Karpas-422 (cell line): Measurements from ENCODE around the gene TRIM62. TPM values are rescaled to one million over a fixed set of nuclear protein-coding genes. Genes with fewer than 3 reads are reported as not detected.
A peak's percentile ranks its signal among the peaks of the same experiment; 100 is the strongest.

Experiments
- DNase-seq: peaks from one replicate; pipeline ENCODE4 v3.0.0-alpha.2; 2015
- H2AFZ ChIP-seq: fragments of 200-600 bp; sonication (generic); 2 replicates; pipeline ENCODE4 v1.6.1; 2014; ENCODE audit warnings: antibody characterized with exemption, low read length, mixed read lengths
- H3K27ac ChIP-seq: fragments of 200-600 bp; sonication (generic); 2 replicates; pipeline ENCODE4 v1.5.1; 2014; ENCODE audit warnings: mild to moderate bottlenecking, low read length, moderate library complexity
- H3K27me3 ChIP-seq: fragments of 200-600 bp; sonication (generic); 2 replicates; pipeline ENCODE4 v1.6.1; 2014; ENCODE audit warnings: low read length, mixed read lengths
- H3K36me3 ChIP-seq: fragments of 200-600 bp; sonication (generic); 2 replicates; pipeline ENCODE4 v1.6.1; 2014; ENCODE audit warnings: low read length, mixed read lengths; ENCODE audit not compliant: insufficient read depth
- H3K4me1 ChIP-seq: fragments of 200-600 bp; sonication (generic); 2 replicates; pipeline ENCODE4 v1.6.1; 2014; ENCODE audit warnings: mild to moderate bottlenecking, low read length, mixed read lengths
- H3K4me2 ChIP-seq: fragments of 200-600 bp; sonication (generic); 2 replicates; pipeline ENCODE4 v1.6.1; 2014; ENCODE audit warnings: low read length, low read depth, mild to moderate bottlenecking; ENCODE audit not compliant: poor library complexity, severe bottlenecking
- H3K4me3 ChIP-seq: fragments of 200-600 bp; sonication (generic); 2 replicates; pipeline ENCODE4 v1.5.1; 2014; ENCODE audit warnings: mild to moderate bottlenecking, antibody characterized with exemption, low read length, mixed read lengths
- H3K79me2 ChIP-seq: fragments of 200-600 bp; sonication (generic); 2 replicates; pipeline ENCODE4 v1.6.1; 2014; ENCODE audit warnings: mild to moderate bottlenecking, low read length, mixed read lengths
- H3K9ac ChIP-seq: fragments of 200-600 bp; sonication (generic); 2 replicates; pipeline ENCODE4 v1.6.0; 2014; ENCODE audit warnings: low read length
- H3K9me2 ChIP-seq: fragments of 200-600 bp; sonication (generic), shearing (Covaris generic); replicated peaks from 2 replicates; pipeline ENCODE4 v1.6.0; 2014; ENCODE audit warnings: mild to moderate bottlenecking, low read length, moderate library complexity; ENCODE audit not compliant: insufficient read depth
- H3K9me3 ChIP-seq: fragments of 300-700, 200-600 bp; sonication (generic); 2 replicates; pipeline ENCODE4 v1.6.1; 2014; ENCODE audit warnings: low read length, mixed read lengths
- H4K20me1 ChIP-seq: fragments of 200-600 bp; sonication (generic); 2 replicates; pipeline ENCODE4 v1.6.1; 2014; ENCODE audit warnings: mild to moderate bottlenecking, antibody characterized with exemption, low read length, low read depth; ENCODE audit not compliant: insufficient read depth
- total RNA-seq: library from RNA; depleted of rRNA; stranded (reverse); fragments of >200 nt; shearing (Covaris generic); gene quantifications from 2 replicates; pipeline ENCODE4 v1.2.3, GENCODE V29; 2014; ENCODE audit warnings: low replicate concordance

TRIM62 gene
- total RNA-seq, 1 experiment from 2014 or later: 9.1 TPM

GRCh38 chr1:33169290-33170055 is 12.4 kb downstream of the TRIM62 start:
- Histone ChIP-seq H3K27ac (no peak overlapping the region), H3K4me2 (peak overlapping the region; percentile 40), H3K4me1 (peaks cover 29% of the 10 kb centered on the region), H2AFZ (no peak overlapping the region), H3K36me3 (no peaks in the 10 kb centered on the region), H3K4me3 (no peak overlapping the region), H3K9ac (0 out of 2 replicates have a peak overlapping the region, but pooled peaks have one; percentile 13), H3K9me2 (no peaks in the 10 kb centered on the region), H3K27me3 (no peaks in the 10 kb centered on the region), H4K20me1 (no peaks in the 10 kb centered on the region), H3K9me3 (no peaks in the 10 kb centered on the region), H3K79me2 (peaks cover 31% of the 10 kb centered on the region)
- DNase-seq: peak; percentile 78

- H3K27ac ChIP-seq: no peak overlapping the region
- no peaks in the 10 kb centered on the region for H3K9me2 ChIP-seq
- H2AFZ ChIP-seq: no peak overlapping the region
Measured at GRCh38 chr1:33168556-33169289, 13.1 kb downstream of the TRIM62 start.

DNA sequence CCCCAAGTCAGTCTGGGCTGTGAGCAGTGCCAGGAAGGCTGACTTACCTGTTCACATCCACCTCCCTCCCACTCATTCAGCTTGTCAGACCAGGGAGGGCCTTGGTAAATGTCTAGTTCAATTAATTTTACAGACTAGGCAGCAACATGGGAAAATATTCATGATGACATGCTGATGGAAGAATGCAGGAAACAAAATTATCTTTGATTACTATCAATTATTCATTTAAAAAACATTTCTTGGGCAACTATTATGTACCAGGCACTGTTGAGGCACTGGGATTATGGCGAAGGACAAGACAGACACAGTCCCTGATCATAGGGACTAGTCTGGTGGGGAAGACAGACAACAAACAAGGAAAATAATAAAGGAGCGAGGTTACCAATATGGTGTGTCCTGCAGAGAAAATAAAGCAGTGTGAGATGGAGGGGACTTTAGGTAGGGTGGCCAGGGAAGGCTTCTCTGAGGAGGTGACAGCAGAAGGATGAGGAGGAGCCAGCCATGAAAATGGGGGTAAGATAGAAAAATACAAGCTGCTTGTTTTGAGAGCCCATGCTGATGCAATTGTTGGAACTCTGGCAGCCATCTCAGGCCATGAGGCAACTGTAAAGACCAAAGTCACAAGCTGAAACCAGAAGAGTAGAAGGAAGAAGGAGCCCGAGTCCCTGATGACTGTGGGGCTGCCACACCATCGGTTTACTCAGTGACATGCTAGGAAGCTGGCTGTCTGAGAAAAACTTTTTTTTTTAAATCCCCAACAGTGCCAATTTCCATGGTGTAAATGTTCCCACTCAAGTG is 14.0 kb downstream of the TRIM62 start:
- H3K9me2 ChIP-seq: no peaks in the 10 kb centered on the region
- no peak overlapping the region for H3K4me2 ChIP-seq
- no peaks in the 10 kb centered on the region for H3K36me3 ChIP-seq
- H3K9me3 ChIP-seq: no peaks in the 10 kb centered on the region
- H3K27ac ChIP-seq: no peak overlapping the region
- peaks cover 31% of the 10 kb centered on the region for H3K79me2 ChIP-seq
- H4K20me1 ChIP-seq: no peaks in the 10 kb centered on the region
- H3K27me3 ChIP-seq: no peaks in the 10 kb centered on the region
- H3K4me3 ChIP-seq: no peak overlapping the region
- peaks cover 29% of the 10 kb centered on the region for H3K4me1 ChIP-seq
- no peak overlapping the region for H3K9ac ChIP-seq
- H2AFZ ChIP-seq: no peak overlapping the region
- no peak for DNase-seq

More at GRCh38 chr1:33168556-33169289, 13.1 kb downstream of the TRIM62 start:
- DNase-seq: no peak
- H3K4me2 ChIP-seq: no peak overlapping the region
- no peak overlapping the region for H3K9ac ChIP-seq
- no peaks in the 10 kb centered on the region for H3K9me3 ChIP-seq
- no peaks in the 10 kb centered on the region for H4K20me1 ChIP-seq
- no peak overlapping the region for H3K4me3 ChIP-seq
- H3K79me2 ChIP-seq: peaks cover 31% of the 10 kb centered on the region
- H3K36me3 ChIP-seq: no peaks in the 10 kb centered on the region
- peaks cover 29% of the 10 kb centered on the region for H3K4me1 ChIP-seq
- no peaks in the 10 kb centered on the region for H3K27me3 ChIP-seq

- no peaks in the 10 kb centered on the region for H3K9me3 ChIP-seq
- H3K27ac ChIP-seq: no peak overlapping the region
- no peaks in the 10 kb centered on the region for H3K36me3 ChIP-seq
- H3K4me2 ChIP-seq: no peak overlapping the region
- no peak overlapping the region for H3K4me3 ChIP-seq
- DNase-seq: no peak
- H2AFZ ChIP-seq: no peak overlapping the region
- H3K4me1 ChIP-seq: peaks cover 17% of the 10 kb centered on the region
- H3K79me2 ChIP-seq: peaks cover 18% of the 10 kb centered on the region
- no peaks in the 10 kb centered on the region for H3K9me2 ChIP-seq
- no peak overlapping the region for H3K9ac ChIP-seq
- no peaks in the 10 kb centered on the region for H4K20me1 ChIP-seq
- H3K27me3 ChIP-seq: no peaks in the 10 kb centered on the region
Measured at GRCh38 chr1:33165809-33166208, 16.0 kb downstream of the TRIM62 start.

GRCh38 chr1:33165209-33165608 is 16.6 kb downstream of the TRIM62 start:
- Histone ChIP-seq H3K4me1 (peaks cover 11% of the 10 kb centered on the region), H3K9me2 (no peaks in the 10 kb centered on the region), H3K27me3 (no peaks in the 10 kb centered on the region), H3K4me3 (no peak overlapping the region), H3K4me2 (no peak overlapping the region), H3K79me2 (peaks cover 12% of the 10 kb centered on the region; the same call in 1 of the 2 replicates), H3K9me3 (no peaks in the 10 kb centered on the region), H3K9ac (no peak overlapping the region), H2AFZ (no peak overlapping the region), H3K27ac (no peak overlapping the region), H4K20me1 (no peaks in the 10 kb centered on the region), H3K36me3 (no peaks in the 10 kb centered on the region)
- no peak for DNase-seq

DNA sequence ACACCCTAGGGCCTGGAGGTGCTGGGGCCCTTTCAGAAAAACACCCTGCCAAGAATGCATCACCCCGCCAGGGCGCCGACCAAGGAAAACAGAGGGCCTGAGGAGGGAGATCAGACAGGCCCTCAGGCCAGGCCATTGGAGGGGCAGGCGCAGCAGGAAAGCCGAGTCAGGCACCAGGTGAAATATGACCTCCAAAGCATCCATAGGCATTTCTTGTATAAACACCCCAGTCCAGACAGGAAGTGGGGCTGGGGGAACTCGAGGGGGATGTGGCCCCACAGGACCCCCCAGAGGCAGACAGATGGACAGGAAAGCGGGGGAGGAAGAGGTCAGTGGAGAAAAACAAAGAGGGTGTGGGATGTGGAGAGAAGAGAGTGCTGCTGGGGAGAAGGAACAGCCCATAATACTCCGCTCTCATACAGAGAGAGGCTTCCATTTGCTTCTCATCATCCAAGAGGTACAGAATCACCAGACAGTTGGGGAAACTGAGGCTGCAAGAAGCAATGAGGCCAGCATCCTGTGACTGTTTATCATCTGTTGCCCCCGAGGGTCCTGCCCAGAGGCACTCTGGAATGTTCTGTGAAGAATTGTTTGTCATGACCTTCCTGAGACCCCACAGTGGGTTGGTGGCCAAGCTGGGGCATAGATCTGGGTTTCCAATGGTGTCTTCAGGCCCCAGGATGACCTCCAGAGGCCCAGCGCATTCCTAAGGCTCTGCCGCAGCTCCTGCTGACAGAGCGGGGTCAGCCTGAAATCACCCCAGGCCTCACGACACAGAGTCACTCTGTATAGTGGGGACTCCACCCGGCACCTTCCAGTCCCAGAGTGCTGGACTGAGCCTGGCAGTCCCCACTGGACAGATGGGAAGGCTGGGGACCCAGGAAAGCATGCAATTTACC is 18.0 kb downstream of the TRIM62 start:
- no peaks in the 10 kb centered on the region for H3K27me3 ChIP-seq

DNA sequence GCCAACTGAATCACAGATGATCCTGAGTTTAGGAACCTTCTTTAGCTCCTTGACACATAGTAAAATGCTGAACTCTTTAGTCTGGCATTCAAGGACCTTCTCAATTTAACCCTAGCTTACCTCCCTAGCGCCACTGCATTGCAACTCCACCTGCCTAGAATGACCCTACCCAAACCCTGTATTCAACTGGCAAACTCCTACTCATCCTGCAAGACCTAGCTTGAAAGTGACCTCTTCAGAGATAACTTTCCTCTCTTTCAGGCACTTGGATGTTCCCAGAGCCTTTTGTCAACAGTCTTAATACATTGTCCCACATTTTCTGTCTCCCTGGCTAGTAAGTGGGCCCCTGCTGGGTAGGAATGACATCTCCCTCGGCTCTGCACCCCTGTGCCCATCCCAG is 19.7 kb downstream of the TRIM62 start:
- Histone ChIP-seq H3K36me3 (peaks cover 6% of the 10 kb centered on the region; the same call in 1 of the 2 replicates), H3K4me2 (no peak overlapping the region), H3K4me1 (no peaks in the 10 kb centered on the region), H3K9ac (no peak overlapping the region), H3K4me3 (no peak overlapping the region), H2AFZ (no peak overlapping the region), H3K27me3 (no peaks in the 10 kb centered on the region), H3K9me3 (no peaks in the 10 kb centered on the region), H4K20me1 (no peaks in the 10 kb centered on the region), H3K9me2 (no peaks in the 10 kb centered on the region), H3K27ac (no peak overlapping the region), H3K79me2 (no peaks in the 10 kb centered on the region)
- no peak for DNase-seq

More for the DNA sequence above, 18.0 kb downstream of the TRIM62 start:
- Histone ChIP-seq H3K27ac (no peak overlapping the region), H3K36me3 (no peaks in the 10 kb centered on the region), H3K4me3 (no peak overlapping the region), H3K4me2 (no peak overlapping the region), H3K9me3 (no peaks in the 10 kb centered on the region), H4K20me1 (no peaks in the 10 kb centered on the region), H3K9ac (no peak overlapping the region), H2AFZ (no peak overlapping the region), H3K9me2 (no peaks in the 10 kb centered on the region), H3K4me1 (no peaks in the 10 kb centered on the region), H3K79me2 (0 out of 2 replicates have a peak, but pooled peaks cover 5% of the 10 kb centered on the region)
- DNase-seq: no peak
